Choroid plexus epithelial cell (primary cell): ENCODE measurements around the gene TRMU.

Experiments used
- DNase-seq: peaks from one replicate; pipeline ENCODE4 v3.0.0-alpha.2; 2010; ENCODE audit warnings: low read depth
- H3K4me3 ChIP-seq: 2 replicates; pipeline ENCODE4 v1.5.1; 2011; ENCODE audit warnings: low read depth, mild to moderate bottlenecking, control low read depth, low read length, moderate library complexity
- CTCF ChIP-seq: conservative IDR thresholded peaks from 2 replicates; pipeline ENCODE4 v1.5.1; 2011; ENCODE audit warnings: low read depth, mild to moderate bottlenecking, control low read depth, inconsistent platforms, low read length, moderate library complexity

TRMU gene

GRCh38 chr22:46326066-46326680 is 9.3 kb upstream of the TRMU start:
- TF ChIP-seq CTCF, result no peak
- DNase-seq, result no peak

GRCh38 chr22:46327691-46328465 is 7.6 kb upstream of the TRMU start:
- no peak for TF ChIP-seq CTCF
- no peak for DNase-seq
- no peak overlapping the region for H3K4me3 ChIP-seq

More at GRCh38 chr22:46326066-46326680, 9.3 kb upstream of the TRMU start:
- no peak overlapping the region for H3K4me3 ChIP-seq

- no peak overlapping the region for H3K4me3 ChIP-seq
- DNase-seq, result no peak
- no peak for TF ChIP-seq CTCF
Observed at GRCh38 chr22:46328797-46329196, 6.7 kb upstream of the TRMU start.

GRCh38 chr22:46329616-46330015 is 5.9 kb upstream of the TRMU start:
- no peak for TF ChIP-seq CTCF
- no peak overlapping the region for H3K4me3 ChIP-seq
- no peak for DNase-seq

GRCh38 chr22:46330426-46330825 is 5.1 kb upstream of the TRMU start:
- no peak overlapping the region for H3K4me3 ChIP-seq
- DNase-seq, result no peak
- TF ChIP-seq CTCF, result no peak

GRCh38 chr22:46331496-46331895 is 4.0 kb upstream of the TRMU start:
- DNase-seq, result no peak
- TF ChIP-seq CTCF, result no peak
- no peak overlapping the region for H3K4me3 ChIP-seq
